PC-3 (cell line): ENCODE data around the gene CD44. TPM values are rescaled to one million over a fixed set of nuclear protein-coding genes. Genes with fewer than 3 reads are reported as not detected.

Experiments used
- ATAC-seq: fragments of 200-7000 bp; cut with Tn5 transposase; 2 replicates; pipeline ENCODE4 v1.9.1; 2020; ENCODE audit warnings: mild to moderate bottlenecking, moderate library complexity
- BruUV-seq: library from RNA; stranded (reverse); fragments of 400-500 nt; replicated peaks from 2 replicates; lab custom pipeline; 2021; lab: Mats Ljungman, UMichigan
- CTCF ChIA-PET: fragments of 300-600 bp; sonication (Branson Sonifier 250); formaldehyde crosslinking; loops from one replicate; lab custom pipeline; 2022; ENCODE audit warnings: antibody characterized with exemption; lab: Charles Lee
- POLR2A ChIA-PET: fragments of 300-600 bp; sonication (Branson Sonifier 250); formaldehyde crosslinking; loops from one replicate; lab custom pipeline; 2022; ENCODE audit warnings: antibody characterized with exemption; ENCODE audit not compliant: unreplicated experiment; lab: Charles Lee
- DNase-seq: peaks from one replicate; pipeline ENCODE4 v3.0.0-alpha.2; 2015
- H2AFZ ChIP-seq: fragments of 300-600 bp; sonication (generic); 2 replicates; pipeline ENCODE4 v1.6.0; 2016; ENCODE audit warnings: antibody characterized with exemption, low read length
- H3F3A ChIP-seq: fragments of 300-600 bp; sonication (generic); one replicate; pipeline ENCODE4 v1.6.0; 2017; ENCODE audit warnings: antibody characterized with exemption, low read length, control low read depth, mild to moderate bottlenecking; ENCODE audit not compliant: unreplicated experiment
- H3K27ac ChIP-seq: fragments of 300-600 bp; sonication (generic); 2 replicates; pipeline ENCODE4 v1.5.1; 2016; ENCODE audit warnings: mild to moderate bottlenecking, low read length
- H3K27me3 ChIP-seq: fragments of 300-600 bp; sonication (generic); 2 replicates; pipeline ENCODE4 v1.6.1; 2016; ENCODE audit warnings: low read length, mixed read lengths
- H3K36me3 ChIP-seq: fragments of 300-600 bp; sonication (generic); 2 replicates; pipeline ENCODE4 v1.6.1; 2016; ENCODE audit warnings: low read depth, mixed run types, low read length, mixed read lengths
- H3K4me1 ChIP-seq: fragments of 300-600 bp; sonication (generic); 2 replicates; pipeline ENCODE4 v1.5.1; 2016; ENCODE audit warnings: low read length; ENCODE audit not compliant: insufficient read depth
- H3K4me2 ChIP-seq: fragments of 300-600 bp; sonication (generic); 2 replicates; pipeline ENCODE4 v1.6.0; 2016; ENCODE audit warnings: low read length
- H3K4me3 ChIP-seq: fragments of 300-600 bp; sonication (generic); 2 replicates; pipeline ENCODE4 v1.5.1; 2016; ENCODE audit warnings: mild to moderate bottlenecking, low read length, mixed read lengths
- H3K79me2 ChIP-seq: fragments of 300-600 bp; sonication (generic); 2 replicates; pipeline ENCODE4 v1.6.1; 2017; ENCODE audit warnings: low read length, mixed read lengths
- H3K9ac ChIP-seq: fragments of 300-600 bp; sonication (generic); 2 replicates; pipeline ENCODE4 v1.6.0; 2016; ENCODE audit warnings: mild to moderate bottlenecking, low read length
- H3K9me2 ChIP-seq: fragments of 300-600 bp; sonication (generic); replicated peaks from 2 replicates; pipeline ENCODE4 v1.6.1; 2016; ENCODE audit warnings: mixed run types, low read length, mixed read lengths
- H3K9me3 ChIP-seq: fragments of 300-600 bp; sonication (generic); 2 replicates; pipeline ENCODE4 v1.6.1; 2016; ENCODE audit warnings: low read length, mixed read lengths
- H4K20me1 ChIP-seq: fragments of 300-600 bp; sonication (generic); 2 replicates; pipeline ENCODE4 v1.6.1; 2016; ENCODE audit warnings: low read length, mixed read lengths
- EZH2 ChIP-seq: fragments of 300-600 bp; sonication (generic); IDR thresholded peaks from one replicate; pipeline ENCODE4 v1.6.1; 2017; ENCODE audit warnings: antibody characterized with exemption, mild to moderate bottlenecking, low read length; ENCODE audit not compliant: unreplicated experiment
- EZH2phosphoT487 ChIP-seq: fragments of 300-600 bp; sonication (generic); IDR thresholded peaks from 2 replicates; pipeline ENCODE4 v1.6.1; 2018; ENCODE audit warnings: mild to moderate bottlenecking, antibody characterized with exemption, low read length, borderline replicate concordance
- intact Hi-C: fragments of 100-400 bp; cut with micrococcal nuclease; formaldehyde crosslinking; loops from 2 replicates; pipeline ENCODE4 v1.9.0; 2023
- total RNA-seq: library from RNA; depleted of rRNA; stranded (reverse); fragments of >200 nt; gene quantifications from 2 replicates; pipeline ENCODE4 v1.2.3, GENCODE V29; 2014
- TF ChIP-seq, protein P1 (sequence below): fragments of 300-600 bp; sonication (generic); conservative IDR thresholded peaks from 2 replicates; pipeline ENCODE4 v1.5.1; 2017; ENCODE audit warnings: antibody characterized with exemption, low read depth, mild to moderate bottlenecking, low read length

CD44 gene
- total RNA-seq, 1 experiment from 2014 or later: 181 TPM

DNA sequence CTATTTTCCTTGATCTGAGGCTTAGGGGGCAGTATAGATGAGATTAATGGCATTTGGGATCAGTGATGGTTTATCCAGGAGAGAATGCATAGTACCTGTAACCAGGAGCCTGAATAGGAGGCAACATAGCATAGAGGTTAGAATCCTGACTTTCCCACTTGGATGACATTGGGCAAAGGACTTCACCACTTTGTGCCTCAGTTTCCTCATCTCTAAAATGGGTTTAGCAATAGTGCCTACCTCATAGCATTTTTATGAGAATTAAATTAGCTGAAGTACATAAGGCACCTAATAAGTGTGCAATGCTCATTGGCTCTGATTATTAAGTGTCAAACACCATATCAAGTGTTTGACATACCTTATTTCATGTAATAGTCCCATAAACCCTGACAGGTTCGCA, 30.8 kb downstream of the CD44 start:
- Histone ChIP-seq H3K27ac (no peak overlapping the region), H3K4me2 (no peak overlapping the region), H3K27me3 (no peaks in the 10 kb centered on the region), H3F3A (peaks cover 9% of the 10 kb centered on the region), H3K36me3 (peaks cover 45% of the 10 kb centered on the region), H3K9me2 (no peaks in the 10 kb centered on the region), H3K4me3 (no peak overlapping the region), H2AFZ (no peak overlapping the region), H3K79me2 (peaks cover 93% of the 10 kb centered on the region), H4K20me1 (peaks cover 19% of the 10 kb centered on the region), H3K9me3 (no peaks in the 10 kb centered on the region), H3K4me1 (peaks cover 60% of the 10 kb centered on the region), H3K9ac (no peak overlapping the region)
- POLR2A ChIA-PET: no interaction called here
- CTCF ChIA-PET: no interaction called here
- TF ChIP-seq EZH2 (no peak), EZH2phosphoT487 (no peak)
- TF ChIP-seq, protein P1, sequence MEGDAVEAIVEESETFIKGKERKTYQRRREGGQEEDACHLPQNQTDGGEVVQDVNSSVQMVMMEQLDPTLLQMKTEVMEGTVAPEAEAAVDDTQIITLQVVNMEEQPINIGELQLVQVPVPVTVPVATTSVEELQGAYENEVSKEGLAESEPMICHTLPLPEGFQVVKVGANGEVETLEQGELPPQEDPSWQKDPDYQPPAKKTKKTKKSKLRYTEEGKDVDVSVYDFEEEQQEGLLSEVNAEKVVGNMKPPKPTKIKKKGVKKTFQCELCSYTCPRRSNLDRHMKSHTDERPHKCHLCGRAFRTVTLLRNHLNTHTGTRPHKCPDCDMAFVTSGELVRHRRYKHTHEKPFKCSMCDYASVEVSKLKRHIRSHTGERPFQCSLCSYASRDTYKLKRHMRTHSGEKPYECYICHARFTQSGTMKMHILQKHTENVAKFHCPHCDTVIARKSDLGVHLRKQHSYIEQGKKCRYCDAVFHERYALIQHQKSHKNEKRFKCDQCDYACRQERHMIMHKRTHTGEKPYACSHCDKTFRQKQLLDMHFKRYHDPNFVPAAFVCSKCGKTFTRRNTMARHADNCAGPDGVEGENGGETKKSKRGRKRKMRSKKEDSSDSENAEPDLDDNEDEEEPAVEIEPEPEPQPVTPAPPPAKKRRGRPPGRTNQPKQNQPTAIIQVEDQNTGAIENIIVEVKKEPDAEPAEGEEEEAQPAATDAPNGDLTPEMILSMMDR: no peak
- BruUV-seq: no TSS peak
- DNase-seq (no peak), ATAC-seq (no peak)
- intact Hi-C loops: loop anchor here (5.0 kb wide), 2 partner anchors 167 to 242 kb away; no protein-coding TSS in a partner anchor

GRCh38 chr11:35170503-35170902, 31.5 kb downstream of the CD44 start:
- BruUV-seq: no TSS peak
- Histone ChIP-seq H2AFZ (no peak overlapping the region), H3K9ac (no peak overlapping the region), H3K27ac (no peak overlapping the region), H4K20me1 (peaks cover 24% of the 10 kb centered on the region), H3K4me3 (no peak overlapping the region), H3K9me2 (no peaks in the 10 kb centered on the region), H3K4me2 (no peak overlapping the region), H3K27me3 (no peaks in the 10 kb centered on the region), H3F3A (peaks cover 9% of the 10 kb centered on the region), H3K36me3 (peaks cover 48% of the 10 kb centered on the region), H3K79me2 (peaks cover 94% of the 10 kb centered on the region), H3K9me3 (no peaks in the 10 kb centered on the region), H3K4me1 (peaks cover 59% of the 10 kb centered on the region)
- no peak for ATAC-seq
- POLR2A ChIA-PET: no interaction called here
- CTCF ChIA-PET: no interaction called here
- intact Hi-C loops: no loop called here
- DNase-seq: no peak
- TF ChIP-seq, protein P1: no peak
- TF ChIP-seq EZH2phosphoT487 (no peak), EZH2 (no peak)

- CTCF ChIA-PET: no interaction called here
These were observed 32.3 kb downstream of the CD44 start for GRCh38 chr11:35171226-35171625.

More at GRCh38 chr11:35171226-35171625, 32.3 kb downstream of the CD44 start:
- H3K27me3 ChIP-seq: no peaks in the 10 kb centered on the region
- no peak for ATAC-seq
- intact Hi-C loops: no loop called here
- no peak overlapping the region for H2AFZ ChIP-seq
- no peaks in the 10 kb centered on the region for H3K9me3 ChIP-seq
- no peak overlapping the region for H3K27ac ChIP-seq
- H3K36me3 ChIP-seq: peaks cover 49% of the 10 kb centered on the region
- no peak overlapping the region for H3K4me2 ChIP-seq
- TF ChIP-seq EZH2phosphoT487: no peak
- TF ChIP-seq, protein P1: no peak
- no peak for TF ChIP-seq EZH2
- DNase-seq: no peak
- no peak overlapping the region for H3K4me3 ChIP-seq
- peaks cover 6% of the 10 kb centered on the region for H3F3A ChIP-seq
- peaks cover 52% of the 10 kb centered on the region for H3K4me1 ChIP-seq
- peaks cover 92% of the 10 kb centered on the region for H3K79me2 ChIP-seq
- no peak overlapping the region for H3K9ac ChIP-seq
- POLR2A ChIA-PET: no interaction called here
- peaks cover 24% of the 10 kb centered on the region for H4K20me1 ChIP-seq
- no TSS peak for BruUV-seq
- H3K9me2 ChIP-seq: no peaks in the 10 kb centered on the region
